Astrocyte (in vitro differentiated cells and primary cell): ENCODE results near the gene HTR1A. TPM values are rescaled to one million over a fixed set of nuclear protein-coding genes. Genes with fewer than 3 reads are reported as not detected.

Experiments used
- DNase-seq: peaks from one replicate; pipeline ENCODE4 v3.0.0-alpha.2; 2010; ENCODE audit warnings: low read depth
- FAIRE-seq: peaks from 2 replicates; lab custom pipeline; 2011; peaks lifted over from hg19 to GRCh38; lab: Jason Lieb, UNC
- H2AFZ ChIP-seq: 2 replicates; pipeline ENCODE4 v1.6.0; 2012; ENCODE audit warnings: low read depth, low read length, inconsistent platforms
- H3K27ac ChIP-seq: 2 replicates; pipeline ENCODE4 v1.5.1; 2011; ENCODE audit warnings: low read depth, low read length, inconsistent platforms
- H3K27me3 ChIP-seq: 2 replicates; pipeline ENCODE4 v1.6.0; 2011; ENCODE audit warnings: low read length, inconsistent platforms; ENCODE audit not compliant: insufficient read depth
- H3K36me3 ChIP-seq: 2 replicates; pipeline ENCODE4 v1.5.1; 2011; ENCODE audit warnings: low read length, inconsistent platforms; ENCODE audit not compliant: insufficient read depth
- H3K4me1 ChIP-seq: 2 replicates; pipeline ENCODE4 v1.5.1; 2011; ENCODE audit warnings: low read length, inconsistent platforms; ENCODE audit not compliant: insufficient read depth
- H3K4me2 ChIP-seq: 2 replicates; pipeline ENCODE4 v1.6.0; 2012; ENCODE audit warnings: low read length, inconsistent platforms
- H3K4me3 ChIP-seq: 2 replicates; pipeline ENCODE4 v1.5.1; 2011; ENCODE audit warnings: low read depth, mild to moderate bottlenecking, low read length, inconsistent platforms; ENCODE audit not compliant: insufficient read depth
- H3K79me2 ChIP-seq: 2 replicates; pipeline ENCODE4 v1.6.0; 2012; ENCODE audit warnings: mild to moderate bottlenecking, low read length, inconsistent platforms; ENCODE audit not compliant: insufficient read depth
- H3K9ac ChIP-seq: 2 replicates; pipeline ENCODE4 v1.6.0; 2012; ENCODE audit warnings: mild to moderate bottlenecking, low read length, inconsistent platforms
- H3K9me3 ChIP-seq: 2 replicates; pipeline ENCODE4 v1.5.1; 2012; ENCODE audit warnings: low read depth, mild to moderate bottlenecking, low read length, inconsistent platforms; ENCODE audit not compliant: insufficient read depth
- H4K20me1 ChIP-seq: 2 replicates; pipeline ENCODE4 v1.6.0; 2012; ENCODE audit warnings: low read length, inconsistent platforms; ENCODE audit not compliant: insufficient read depth
- H3K27ac Mint-ChIP-seq: one replicate; pipeline ENCODE4 v1.8.0; 2021; ENCODE audit warnings: mild to moderate bottlenecking, mixed read lengths; ENCODE audit not compliant: unreplicated experiment
- H3K27me3 Mint-ChIP-seq: one replicate; pipeline ENCODE4 v1.8.0; 2021; ENCODE audit warnings: low read depth, mixed read lengths; ENCODE audit not compliant: unreplicated experiment
- H3K36me3 Mint-ChIP-seq: one replicate; pipeline ENCODE4 v1.8.0; 2021; ENCODE audit warnings: low read depth, mixed read lengths; ENCODE audit not compliant: unreplicated experiment
- H3K4me1 Mint-ChIP-seq: one replicate; pipeline ENCODE4 v1.8.0; 2021; ENCODE audit warnings: low read depth, mixed read lengths; ENCODE audit not compliant: unreplicated experiment
- H3K4me3 Mint-ChIP-seq: one replicate; pipeline ENCODE4 v1.8.0; 2021; ENCODE audit warnings: mild to moderate bottlenecking, moderate library complexity, mixed read lengths; ENCODE audit not compliant: unreplicated experiment
- H3K9me3 Mint-ChIP-seq: one replicate; pipeline ENCODE4 v1.8.0; 2021; ENCODE audit warnings: mild to moderate bottlenecking, mixed read lengths; ENCODE audit not compliant: unreplicated experiment
- EZH2 ChIP-seq: IDR thresholded peaks from 2 replicates; pipeline ENCODE4 v1.6.1; 2012; ENCODE audit warnings: mild to moderate bottlenecking, low read length, inconsistent platforms; ENCODE audit not compliant: insufficient read depth
- total RNA-seq: library from RNA; stranded (reverse); gene quantifications from 2 replicates; pipeline ENCODE4 v1.2.1, GENCODE V29; 2021
- TF ChIP-seq, protein P1 (sequence below): IDR thresholded peaks from 2 replicates; pipeline ENCODE4 v1.5.1; 2011; ENCODE audit warnings: low read depth, mild to moderate bottlenecking, inconsistent platforms, low read length, moderate library complexity; ENCODE audit not compliant: insufficient read depth

The HTR1A gene
- total RNA-seq, 1 donor from 2014 or later: not detected

- no peak for TF ChIP-seq EZH2
- TF ChIP-seq, protein P1, sequence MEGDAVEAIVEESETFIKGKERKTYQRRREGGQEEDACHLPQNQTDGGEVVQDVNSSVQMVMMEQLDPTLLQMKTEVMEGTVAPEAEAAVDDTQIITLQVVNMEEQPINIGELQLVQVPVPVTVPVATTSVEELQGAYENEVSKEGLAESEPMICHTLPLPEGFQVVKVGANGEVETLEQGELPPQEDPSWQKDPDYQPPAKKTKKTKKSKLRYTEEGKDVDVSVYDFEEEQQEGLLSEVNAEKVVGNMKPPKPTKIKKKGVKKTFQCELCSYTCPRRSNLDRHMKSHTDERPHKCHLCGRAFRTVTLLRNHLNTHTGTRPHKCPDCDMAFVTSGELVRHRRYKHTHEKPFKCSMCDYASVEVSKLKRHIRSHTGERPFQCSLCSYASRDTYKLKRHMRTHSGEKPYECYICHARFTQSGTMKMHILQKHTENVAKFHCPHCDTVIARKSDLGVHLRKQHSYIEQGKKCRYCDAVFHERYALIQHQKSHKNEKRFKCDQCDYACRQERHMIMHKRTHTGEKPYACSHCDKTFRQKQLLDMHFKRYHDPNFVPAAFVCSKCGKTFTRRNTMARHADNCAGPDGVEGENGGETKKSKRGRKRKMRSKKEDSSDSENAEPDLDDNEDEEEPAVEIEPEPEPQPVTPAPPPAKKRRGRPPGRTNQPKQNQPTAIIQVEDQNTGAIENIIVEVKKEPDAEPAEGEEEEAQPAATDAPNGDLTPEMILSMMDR: no peak
- Histone ChIP-seq H3K79me2 (no peaks in the 10 kb centered on the region), H3K4me3 (no peak overlapping the region), H3K9me3 (peaks cover 3% of the 10 kb centered on the region), H4K20me1 (no peaks in the 10 kb centered on the region), H3K4me2 (no peak overlapping the region), H3K27ac (no peak overlapping the region), H3K36me3 (no peaks in the 10 kb centered on the region), H3K4me1 (no peaks in the 10 kb centered on the region), H3K27me3 (peaks cover 28% of the 10 kb centered on the region), H3K9ac (no peak overlapping the region), H2AFZ (no peak overlapping the region)
- Mint-ChIP-seq H3K4me3 (no peak overlapping the region), H3K27me3 (peaks cover 28% of the 10 kb centered on the region), H3K4me1 (peaks cover 8% of the 10 kb centered on the region), H3K27ac (no peak overlapping the region), H3K36me3 (no peaks in the 10 kb centered on the region), H3K9me3 (peaks cover 9% of the 10 kb centered on the region)
- no peak for FAIRE-seq
- DNase-seq: no peak
Measured at GRCh38 chr5:63960646-63961045, 1.6 kb downstream of the HTR1A start.

- H3K4me2 ChIP-seq: no peak overlapping the region
- no peaks in the 10 kb centered on the region for H4K20me1 ChIP-seq
- H3K9ac ChIP-seq: no peak overlapping the region
- H3K4me1 ChIP-seq: no peaks in the 10 kb centered on the region
- no peak overlapping the region for H3K4me3 ChIP-seq
- no peaks in the 10 kb centered on the region for H3K36me3 ChIP-seq
- Mint-ChIP-seq H3K4me3 (peak overlapping the region; percentile 70), H3K27me3 (peaks cover 28% of the 10 kb centered on the region), H3K4me1 (peaks cover 8% of the 10 kb centered on the region), H3K9me3 (peaks cover 9% of the 10 kb centered on the region), H3K27ac (no peak overlapping the region), H3K36me3 (no peaks in the 10 kb centered on the region)
- H3K9me3 ChIP-seq: peaks cover 3% of the 10 kb centered on the region
- H2AFZ ChIP-seq: no peak overlapping the region
- FAIRE-seq (no peak), DNase-seq (no peak)
- H3K27ac ChIP-seq: no peak overlapping the region
- H3K79me2 ChIP-seq: no peaks in the 10 kb centered on the region
- TF ChIP-seq EZH2: no peak
- TF ChIP-seq, protein P1: no peak
- peaks cover 28% of the 10 kb centered on the region for H3K27me3 ChIP-seq
Measured at GRCh38 chr5:63959177-63959982, 2.9 kb downstream of the HTR1A start.

DNA sequence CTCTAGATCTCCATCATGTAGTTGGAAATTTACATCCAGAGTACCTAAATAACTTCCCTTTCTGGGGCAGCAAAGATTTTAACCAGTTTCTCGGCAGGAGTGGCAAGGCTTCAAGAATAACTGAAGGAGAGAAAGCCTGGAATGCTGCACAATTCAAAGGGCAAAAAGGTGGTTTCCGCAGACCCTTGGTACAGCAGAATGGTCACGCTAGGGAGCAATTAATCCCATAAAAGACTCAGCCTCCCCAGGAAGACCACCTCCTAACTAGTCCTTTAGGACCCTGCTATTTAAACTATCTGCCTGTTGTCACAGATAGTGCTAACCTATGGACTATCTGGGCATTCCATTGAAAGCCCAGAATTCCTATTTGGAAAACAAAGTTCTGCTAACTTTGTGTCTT lies 3.6 kb downstream of the HTR1A start:
- Histone ChIP-seq H3K4me3 (no peak overlapping the region), H2AFZ (no peak overlapping the region), H3K79me2 (no peaks in the 10 kb centered on the region), H3K27me3 (peaks cover 28% of the 10 kb centered on the region), H3K4me1 (no peaks in the 10 kb centered on the region), H3K9ac (no peak overlapping the region), H3K4me2 (no peak overlapping the region), H4K20me1 (no peaks in the 10 kb centered on the region), H3K36me3 (no peaks in the 10 kb centered on the region), H3K27ac (no peak overlapping the region), H3K9me3 (peaks cover 3% of the 10 kb centered on the region)
- FAIRE-seq (no peak), DNase-seq (no peak)
- peaks cover 28% of the 10 kb centered on the region for H3K27me3 Mint-ChIP-seq
- no peak for TF ChIP-seq EZH2
- TF ChIP-seq, protein P1: no peak
- H3K27ac Mint-ChIP-seq: no peak overlapping the region
- H3K9me3 Mint-ChIP-seq: peaks cover 9% of the 10 kb centered on the region
- H3K4me1 Mint-ChIP-seq: peaks cover 8% of the 10 kb centered on the region
- H3K4me3 Mint-ChIP-seq: peak overlapping the region; percentile 60
- no peaks in the 10 kb centered on the region for H3K36me3 Mint-ChIP-seq
